ENCODE results near the gene CABLES2.

CABLES2 gene

GRCh38 chr20:62417981-62418708 lies 11.1 kb upstream of the CABLES2 start:
- DNase-seq: no peak

- DNase-seq: no peak
Measured at GRCh38 chr20:62416651-62417637, 9.9 kb upstream of the CABLES2 start.

- no peak for DNase-seq
Measured at GRCh38 chr20:62415354-62416111, 8.4 kb upstream of the CABLES2 start.

- no peak for DNase-seq
Measured at GRCh38 chr20:62413896-62414481, 6.9 kb upstream of the CABLES2 start.

- no peak for DNase-seq
Measured at GRCh38 chr20:62413025-62413570, 6.0 kb upstream of the CABLES2 start.

GRCh38 chr20:62412194-62413024 lies 5.3 kb upstream of the CABLES2 start:
- DNase-seq: no peak

- no peak for DNase-seq
Measured at GRCh38 chr20:62411479-62412193, 4.6 kb upstream of the CABLES2 start.

GRCh38 chr20:62410746-62411478 lies 3.8 kb upstream of the CABLES2 start:
- no peak for DNase-seq

- DNase-seq: peak; percentile 80
Measured at GRCh38 chr20:62409931-62410745, 3.1 kb upstream of the CABLES2 start.

- no peak for DNase-seq
Measured at GRCh38 chr20:62409086-62409853, 2.2 kb upstream of the CABLES2 start.

- DNase-seq: no peak
Measured at GRCh38 chr20:62408640-62409039, 1.6 kb upstream of the CABLES2 start.

GRCh38 chr20:62408055-62408454 lies 970 bp upstream of the CABLES2 start:
- DNase-seq: no peak

- no peak for DNase-seq
Measured at GRCh38 chr20:62406635-62407176, 379 bp downstream of the CABLES2 start.

- DNase-seq: no peak
Measured at GRCh38 chr20:62405981-62406513, 1.0 kb downstream of the CABLES2 start.

- DNase-seq: no peak
Measured at GRCh38 chr20:62405108-62405980, 1.7 kb downstream of the CABLES2 start.

- DNase-seq: no peak
Measured at GRCh38 chr20:62404761-62405107, 2.4 kb downstream of the CABLES2 start.

All from NCI-H2171 treated with DMSO at 0.1 percent for 48 hours (cell line).